Non-pigmented ciliary epithelial cell (primary cell): ENCODE results near the gene AZIN2.
"Not testable (repeated sequence)": the region's sequence is repeated elsewhere in the genome, so short reads cannot be mapped to it uniquely, and the experiment has no call there.

Experiments used
- DNase-seq: peaks from one replicate; pipeline ENCODE4 v3.0.0-alpha.2; 2010; ENCODE audit warnings: low read depth

Gene AZIN2

DNA sequence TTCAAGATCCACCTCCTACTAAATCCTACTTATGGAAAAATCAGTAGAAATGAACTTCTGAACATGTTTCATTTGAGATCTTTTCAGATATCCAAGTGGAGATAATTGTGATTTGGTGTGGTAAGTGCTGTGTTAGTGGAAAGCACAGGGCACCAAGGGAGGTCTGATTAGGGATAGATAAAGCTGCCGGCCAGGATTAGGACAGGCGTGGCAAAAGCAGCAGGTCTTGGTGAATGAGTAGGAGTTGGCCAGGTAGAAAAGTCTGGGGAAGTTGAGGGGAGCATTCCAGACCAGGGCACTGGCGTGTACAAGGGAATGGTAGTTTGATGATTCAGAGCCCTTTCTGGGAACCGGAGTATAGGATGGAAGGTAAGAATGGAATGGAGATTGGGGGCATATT is 47.8 kb downstream of the AZIN2 start:
- no peak for DNase-seq

DNA sequence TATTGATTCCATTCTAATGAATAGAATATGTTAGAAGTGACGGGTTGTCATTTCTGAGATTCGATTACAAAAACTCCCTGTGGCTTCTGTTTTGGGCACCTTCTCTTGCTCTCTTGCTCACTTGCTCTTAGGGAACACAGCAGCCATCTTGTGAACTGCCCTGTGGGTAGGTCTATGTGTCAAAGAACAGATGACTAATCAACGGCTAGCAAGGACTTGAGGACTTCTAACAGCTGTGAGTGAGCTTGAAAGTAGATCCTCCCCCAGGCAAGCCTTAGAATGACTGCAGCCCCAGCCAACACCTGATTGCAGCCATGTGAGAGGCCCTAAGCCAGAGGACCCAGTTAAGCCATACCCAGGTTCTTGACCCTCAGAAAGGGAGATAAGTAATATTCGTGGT is 49.3 kb downstream of the AZIN2 start:
- DNase-seq = no peak

DNA sequence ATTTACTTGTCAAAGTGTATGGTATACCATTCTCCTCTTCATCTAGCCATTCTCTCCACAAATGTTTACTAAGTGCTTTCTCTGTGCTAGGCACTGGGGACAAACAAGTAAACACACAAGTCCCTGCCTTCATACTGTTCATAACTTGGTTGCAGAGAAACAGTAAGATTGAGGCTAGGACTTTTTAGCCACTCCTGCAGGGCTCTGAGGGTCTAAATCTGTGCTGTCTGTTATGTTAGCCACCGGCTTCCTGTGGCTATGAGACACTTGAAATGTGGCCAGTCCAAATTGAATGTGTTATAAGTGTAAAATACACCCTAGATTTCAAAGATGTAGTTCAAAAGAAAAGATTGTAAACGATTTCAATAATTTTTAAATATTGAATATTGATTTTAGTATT is 50.2 kb downstream of the AZIN2 start:
- no peak for DNase-seq

- DNase-seq = no peak
Measured at GRCh38 chr1:33132549-33132948, 51.6 kb downstream of the AZIN2 start.

- DNase-seq = no peak
Measured at GRCh38 chr1:33133478-33134105, 52.6 kb downstream of the AZIN2 start.

GRCh38 chr1:33136041-33136440 is 55.1 kb downstream of the AZIN2 start:
- not testable (repeated sequence) for DNase-seq

DNA sequence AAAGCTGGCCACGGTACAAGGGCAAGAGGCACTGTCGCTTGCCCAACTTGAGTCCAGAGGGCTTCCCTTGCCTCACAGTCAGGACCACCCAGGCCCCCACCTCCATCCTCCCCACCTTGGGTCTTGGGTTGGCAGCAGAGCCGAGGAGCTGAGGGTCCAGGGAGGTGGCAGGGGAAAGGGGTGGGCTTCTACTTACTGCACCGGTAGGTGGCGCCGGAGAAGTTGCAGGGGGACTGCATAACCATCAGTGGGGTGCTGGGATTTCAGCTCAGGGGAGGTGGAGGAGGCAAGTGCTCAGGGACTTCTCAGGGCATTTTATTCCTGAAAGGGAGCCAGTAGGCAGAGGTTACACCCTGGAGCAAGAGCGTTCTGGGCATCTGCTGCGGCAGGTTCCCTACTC is 56.8 kb downstream of the AZIN2 start:
- no peak for DNase-seq

DNA sequence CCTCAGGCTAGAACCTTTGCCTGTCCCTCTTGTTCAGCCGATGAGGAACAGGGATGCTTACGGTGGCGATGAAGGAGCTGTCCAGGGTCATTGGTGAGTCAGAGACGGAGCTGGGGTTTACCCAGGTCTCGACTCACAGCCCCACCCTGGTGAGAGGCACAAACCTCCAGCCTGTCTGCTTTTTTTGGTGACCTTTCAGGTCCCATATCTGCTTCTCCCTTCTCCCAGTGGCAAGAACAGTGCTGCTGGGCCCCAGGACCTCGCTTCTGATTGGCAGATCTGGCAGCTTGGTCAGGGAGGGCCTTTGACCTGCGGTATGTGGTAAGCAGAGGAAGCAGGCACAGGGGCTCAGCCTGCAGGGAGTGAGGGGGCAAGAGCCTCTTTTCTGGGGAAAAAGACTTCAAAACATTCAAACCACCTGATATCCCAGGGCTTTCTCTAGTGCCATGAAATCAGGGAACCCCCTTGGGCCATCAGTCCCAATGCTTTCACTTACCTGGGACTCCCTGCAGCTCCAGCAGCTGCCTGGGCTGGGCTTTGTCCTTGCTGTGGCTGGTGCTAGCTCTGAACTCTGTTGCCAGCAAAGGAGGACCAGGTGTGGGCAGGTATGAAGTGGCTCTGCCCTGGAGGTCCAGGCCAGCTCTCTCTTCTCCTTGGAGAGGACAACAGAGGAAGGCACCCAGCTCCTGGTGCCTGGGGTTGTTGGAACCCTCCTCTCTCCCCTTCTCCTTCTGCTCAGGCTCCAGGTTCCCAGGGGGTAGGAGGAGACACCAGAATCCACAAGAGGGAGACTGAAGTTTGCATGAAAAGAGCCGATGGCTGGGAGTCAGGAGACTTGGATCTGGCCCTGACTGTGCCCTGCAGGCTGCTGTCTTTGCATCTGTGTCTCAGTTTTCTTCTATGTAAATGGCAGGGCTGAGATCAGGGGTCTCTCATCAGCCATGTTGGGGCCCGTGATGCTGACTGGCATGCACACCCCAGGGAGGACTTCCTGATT is 59.5 kb downstream of the AZIN2 start:
- no peak for DNase-seq

- no peak for DNase-seq
Measured at GRCh38 chr1:33141216-33141615, 60.3 kb downstream of the AZIN2 start.

- DNase-seq = no peak
Measured at GRCh38 chr1:33141781-33142180, 60.8 kb downstream of the AZIN2 start.

GRCh38 chr1:33142483-33143064 is 61.6 kb downstream of the AZIN2 start:
- DNase-seq = no peak

GRCh38 chr1:33143176-33143575 is 62.2 kb downstream of the AZIN2 start:
- DNase-seq = no peak

DNA sequence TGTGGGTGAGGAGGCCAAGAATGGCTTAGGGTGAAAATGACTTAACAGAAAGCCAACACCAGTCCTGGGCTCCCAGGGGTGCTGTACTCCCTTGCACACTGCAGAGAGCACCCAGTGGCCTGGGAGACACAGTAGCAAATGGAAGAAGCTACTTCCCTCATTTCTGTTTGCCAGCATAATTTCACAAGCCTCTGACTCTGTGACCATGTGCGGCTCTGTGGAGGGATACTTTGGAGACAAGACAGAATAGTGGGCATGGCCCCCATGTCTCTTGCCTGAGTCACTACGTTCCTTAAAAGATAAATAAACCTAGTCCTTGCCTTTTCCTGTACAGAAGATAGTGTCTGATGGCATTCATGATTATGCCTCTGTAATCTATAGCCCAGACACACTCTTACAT is 62.7 kb downstream of the AZIN2 start:
- DNase-seq = peak; percentile 58

GRCh38 chr1:33146003-33146402 is 65.0 kb downstream of the AZIN2 start:
- DNase-seq = no peak

DNA sequence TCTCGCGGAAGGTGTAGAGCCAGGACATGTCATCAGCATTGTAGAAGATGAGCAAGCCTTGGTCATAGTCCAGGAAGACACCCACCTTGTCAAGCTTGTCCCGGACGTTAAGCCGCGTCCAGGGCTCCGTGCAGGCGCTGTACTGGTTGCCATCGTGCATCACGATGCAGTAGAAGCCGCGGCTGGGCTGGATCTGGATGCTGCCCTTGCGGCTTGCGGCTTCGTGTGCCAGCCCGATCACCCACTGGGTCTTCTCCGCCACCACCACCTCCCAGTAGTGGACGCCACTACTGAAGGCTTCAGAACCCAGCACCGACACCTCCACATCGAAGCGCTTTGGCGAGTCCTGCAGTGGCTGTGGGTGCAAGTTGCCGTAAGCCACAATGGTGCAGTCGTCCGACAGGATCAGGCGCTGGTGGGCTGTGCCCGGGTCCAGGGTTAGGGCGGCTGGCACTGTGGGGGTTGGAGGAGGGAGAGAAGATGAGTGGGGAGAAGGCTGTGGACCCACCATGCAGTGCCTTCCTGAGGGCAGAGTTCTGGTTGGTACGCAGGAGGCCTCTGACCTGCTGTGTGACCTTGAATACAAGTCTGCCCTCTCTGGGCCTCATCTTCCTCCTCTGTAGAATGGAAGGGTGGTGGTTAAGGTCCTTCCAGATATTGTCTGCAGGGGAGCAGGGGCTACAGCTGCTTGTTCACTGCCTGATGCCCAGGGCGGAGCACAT is 66.5 kb downstream of the AZIN2 start:
- no peak for DNase-seq

GRCh38 chr1:33147997-33148314 is 67.0 kb downstream of the AZIN2 start:
- no peak for DNase-seq

DNA sequence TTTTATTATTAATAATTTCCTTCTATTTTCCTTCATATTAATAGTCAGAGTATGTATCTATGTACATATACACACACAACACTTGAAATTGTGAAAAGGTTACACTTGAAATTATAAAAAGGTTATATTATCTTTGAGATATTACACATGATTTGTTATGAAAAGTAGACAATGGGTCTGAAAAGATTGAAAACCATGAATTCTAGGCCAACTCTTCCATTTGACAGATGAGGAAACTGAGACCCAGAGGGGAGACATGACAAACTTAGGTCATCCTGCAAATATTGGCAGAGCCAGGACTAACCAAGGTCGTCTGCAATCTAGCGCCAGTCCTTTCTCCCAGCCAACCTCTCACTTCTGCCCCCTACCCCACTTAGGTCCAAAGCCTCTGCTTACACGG is 67.7 kb downstream of the AZIN2 start:
- DNase-seq = no peak

GRCh38 chr1:33149453-33150190 is 68.7 kb downstream of the AZIN2 start:
- no peak for DNase-seq

DNA sequence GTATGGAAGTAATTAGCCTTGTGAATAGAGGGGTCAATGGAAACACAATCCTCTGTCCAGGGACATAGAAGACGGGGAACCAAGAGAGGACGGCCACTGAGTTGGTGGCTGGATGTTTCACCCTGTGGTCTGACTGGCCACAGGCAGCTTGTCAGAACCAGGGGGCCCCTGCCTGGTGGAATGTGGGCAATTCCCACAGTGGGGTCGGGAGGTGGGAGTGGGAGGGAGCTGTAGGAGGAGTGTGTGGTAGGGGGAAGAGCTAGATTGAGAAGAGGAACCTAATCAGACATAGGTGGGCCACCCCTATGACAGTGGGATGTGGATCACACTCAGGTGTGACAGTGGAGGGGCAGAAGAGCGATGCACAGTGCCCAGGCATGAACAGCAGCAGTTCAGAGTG is 69.6 kb downstream of the AZIN2 start:
- no peak for DNase-seq

GRCh38 chr1:33151116-33151515 is 70.2 kb downstream of the AZIN2 start:
- DNase-seq = no peak

GRCh38 chr1:33152685-33153432 is 71.9 kb downstream of the AZIN2 start:
- no peak for DNase-seq
